Measurements from ENCODE around the gene TMED1.

- no peak for TF ChIP-seq SMAD3 (CRISPR knock-in tag; conservative IDR thresholded peaks at IDR 0.05)
- no peak for TF ChIP-seq BHLHE40 (IDR thresholded peaks at IDR 0.05; ENCODE audit: low read length)
- TF ChIP-seq GTF2A2 (tag; IDR thresholded peaks at IDR 0.05) = no peak
- no peak for TF ChIP-seq TEAD1 (CRISPR knock-in tag; IDR thresholded peaks at IDR 0.05)
- TF ChIP-seq SMARCC2 (IDR thresholded peaks at IDR 0.05; ENCODE audit: low read depth) = no peak
- TF ChIP-seq FOXM1 (IDR thresholded peaks at IDR 0.05; ENCODE audit: low read depth) = no peak
- no peak for TF ChIP-seq FOXM1 (CRISPR knock-in tag; IDR thresholded peaks at IDR 0.05; ENCODE audit: low read depth)
- TF ChIP-seq POLR2AphosphoS5 (IDR thresholded peaks at IDR 0.05; ENCODE audit: control insufficient read depth, insufficient read depth, low read depth, low read length) = no peak
- TF ChIP-seq EP300 (IDR thresholded peaks at IDR 0.05; ENCODE audit: low read length) = no peak
- TF ChIP-seq THAP7 (CRISPR knock-in tag; IDR thresholded peaks at IDR 0.05) = no peak
Measured at GRCh38 chr19:10805758-10806247, 30.2 kb downstream of the TMED1 start.

Measured in K562 (cell line).